Memory B cell (primary cell): ENCODE results near the gene ANKRD13A.

Experiments used
- ATAC-seq: fragments of 150-1000 bp; cut with Tn5 transposase; 2 replicates; pipeline ENCODE4 v1.10.0; 2021; ENCODE audit warnings: low read depth, mild to moderate bottlenecking, moderate library complexity
- DNase-seq, 2 donors: peaks; one replicate each; pipeline ENCODE4 v3.0.0; 2022; ENCODE audit warnings: low spot score in 2 of 2
- H3K27ac Mint-ChIP-seq: one replicate; pipeline ENCODE4 v1.8.0; 2022; ENCODE audit warnings: mild to moderate bottlenecking, moderate library complexity, mixed read lengths
- H3K27me3 Mint-ChIP-seq: one replicate; pipeline ENCODE4 v1.8.0; 2022; ENCODE audit warnings: mixed read lengths
- H3K36me3 Mint-ChIP-seq: one replicate; pipeline ENCODE4 v1.8.0; 2022; ENCODE audit warnings: mild to moderate bottlenecking, mixed read lengths
- H3K4me1 Mint-ChIP-seq: one replicate; pipeline ENCODE4 v1.8.0; 2022; ENCODE audit warnings: mixed read lengths
- H3K4me3 Mint-ChIP-seq: one replicate; pipeline ENCODE4 v1.8.0; 2022; ENCODE audit warnings: mild to moderate bottlenecking, moderate library complexity, mixed read lengths
- H3K9me3 Mint-ChIP-seq: one replicate; pipeline ENCODE4 v1.8.0; 2022; ENCODE audit warnings: mixed read lengths

Gene ANKRD13A

DNA sequence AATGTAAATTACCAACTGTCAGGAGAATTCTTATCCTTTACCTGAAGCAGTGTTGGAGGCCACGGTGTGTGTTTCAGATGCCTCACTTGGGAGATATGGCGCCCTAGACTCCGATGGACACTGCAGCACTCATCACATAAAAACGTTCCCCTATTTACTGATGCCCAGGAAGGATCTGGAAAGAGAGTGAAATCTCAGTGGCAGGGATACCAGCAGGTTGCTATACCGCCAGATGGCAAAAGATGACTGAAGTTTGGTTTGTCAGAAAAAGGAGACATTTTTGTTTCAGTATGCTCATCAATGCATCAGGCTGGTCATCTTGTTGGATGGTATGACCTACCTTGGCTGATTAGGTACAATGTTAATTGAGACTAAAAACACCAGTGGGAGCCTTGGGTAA lies 7.6 kb upstream of the ANKRD13A start:
- no peaks in the 10 kb centered on the region for H3K27me3 Mint-ChIP-seq
- H3K9me3 Mint-ChIP-seq = no peaks in the 10 kb centered on the region
- DNase-seq = no peak
- H3K4me3 Mint-ChIP-seq = no peak overlapping the region
- H3K4me1 Mint-ChIP-seq = peaks cover 19% of the 10 kb centered on the region
- no peak for ATAC-seq
- peak overlapping the region; percentile 63 for H3K27ac Mint-ChIP-seq
- peaks cover 13% of the 10 kb centered on the region for H3K36me3 Mint-ChIP-seq

DNA sequence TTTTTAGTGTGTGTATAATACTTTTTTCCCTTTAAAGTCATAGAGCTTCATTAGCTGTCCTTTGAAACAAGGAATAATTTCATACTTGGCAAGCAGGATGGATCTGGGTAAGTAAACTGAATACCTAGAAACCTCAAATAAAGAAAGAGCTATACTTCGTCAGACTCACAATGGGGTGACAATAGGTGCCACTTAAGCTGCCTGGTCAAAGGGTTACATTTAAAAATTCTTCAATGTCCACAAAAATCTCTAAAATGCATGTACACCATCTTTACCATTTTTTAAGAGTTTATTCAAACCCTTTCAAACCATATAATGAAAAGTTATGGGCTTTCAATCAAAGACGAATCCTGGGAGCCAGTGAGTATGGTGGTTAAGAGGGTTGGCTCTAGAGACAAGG lies 6.1 kb upstream of the ANKRD13A start:
- no peak overlapping the region for H3K4me3 Mint-ChIP-seq
- H3K9me3 Mint-ChIP-seq = no peaks in the 10 kb centered on the region
- peak overlapping the region; percentile 38 for H3K27ac Mint-ChIP-seq
- DNase-seq (no peak), ATAC-seq (no peak)
- H3K27me3 Mint-ChIP-seq = no peaks in the 10 kb centered on the region
- H3K36me3 Mint-ChIP-seq = peaks cover 8% of the 10 kb centered on the region
- peaks cover 27% of the 10 kb centered on the region for H3K4me1 Mint-ChIP-seq

DNA sequence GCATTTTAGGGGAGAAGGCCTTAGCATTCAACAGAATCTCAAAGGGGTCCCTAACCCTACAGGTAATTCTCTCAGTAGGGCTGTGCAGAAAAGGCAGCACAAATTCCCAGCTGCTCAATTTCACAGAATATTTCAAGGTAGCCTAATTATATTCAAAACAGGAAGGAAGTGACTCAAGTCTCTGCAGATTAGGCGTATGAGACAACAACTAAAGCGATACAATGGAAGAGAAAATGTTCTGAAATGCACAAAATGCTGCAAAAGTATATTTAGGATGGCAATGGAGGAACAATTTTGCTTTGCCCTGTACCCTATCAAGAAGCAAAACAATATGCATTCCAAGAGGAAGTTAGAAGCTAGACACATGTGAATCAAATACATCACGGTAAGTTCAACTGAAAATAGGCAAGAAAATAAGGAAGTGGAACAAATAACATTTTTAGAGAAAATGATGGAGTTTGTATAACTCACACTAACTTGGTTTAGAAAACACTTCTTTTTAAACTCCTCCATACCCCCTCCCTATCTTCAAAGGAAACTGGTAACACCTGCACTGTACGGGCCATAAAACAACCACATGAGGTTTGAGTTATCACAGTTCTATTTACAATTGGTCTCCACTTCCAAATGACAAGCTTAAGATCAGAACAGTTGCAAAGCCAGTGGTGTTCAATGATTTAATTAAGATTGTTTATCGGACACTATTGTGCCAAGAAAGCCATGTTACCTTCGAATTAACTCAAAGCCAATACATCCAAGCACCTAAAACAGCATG lies 4.6 kb upstream of the ANKRD13A start:
- peaks cover 4% of the 10 kb centered on the region for H3K36me3 Mint-ChIP-seq
- H3K4me3 Mint-ChIP-seq = peak overlapping the region; percentile 89
- no peaks in the 10 kb centered on the region for H3K27me3 Mint-ChIP-seq
- peaks cover 32% of the 10 kb centered on the region for H3K4me1 Mint-ChIP-seq
- H3K9me3 Mint-ChIP-seq = no peaks in the 10 kb centered on the region
- peak overlapping the region; percentile 90 for H3K27ac Mint-ChIP-seq
- DNase-seq = no peak
- ATAC-seq = peak; percentile 5

DNA sequence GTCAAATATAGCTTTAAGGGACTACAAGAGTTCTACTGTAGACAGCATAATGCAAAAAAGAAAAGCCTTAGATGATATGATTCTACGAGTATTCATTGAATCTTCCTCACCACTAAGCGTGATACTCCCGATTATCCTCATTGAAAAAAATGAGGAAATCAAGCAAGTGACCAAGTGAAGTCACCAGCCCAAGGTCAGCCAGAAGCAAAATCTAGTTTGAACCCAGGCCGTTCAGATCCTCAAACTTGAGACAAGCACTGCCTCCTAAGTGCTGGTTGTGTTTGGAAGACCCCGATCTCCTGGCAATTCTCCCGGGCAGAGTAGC lies 3.9 kb upstream of the ANKRD13A start:
- DNase-seq = no peak
- Mint-ChIP-seq H3K27me3 (no peaks in the 10 kb centered on the region), H3K36me3 (peaks cover 3% of the 10 kb centered on the region), H3K27ac (peak overlapping the region; percentile 90), H3K4me1 (peaks cover 32% of the 10 kb centered on the region), H3K4me3 (peak overlapping the region; percentile 89), H3K9me3 (no peaks in the 10 kb centered on the region)
- ATAC-seq = no peak

DNA sequence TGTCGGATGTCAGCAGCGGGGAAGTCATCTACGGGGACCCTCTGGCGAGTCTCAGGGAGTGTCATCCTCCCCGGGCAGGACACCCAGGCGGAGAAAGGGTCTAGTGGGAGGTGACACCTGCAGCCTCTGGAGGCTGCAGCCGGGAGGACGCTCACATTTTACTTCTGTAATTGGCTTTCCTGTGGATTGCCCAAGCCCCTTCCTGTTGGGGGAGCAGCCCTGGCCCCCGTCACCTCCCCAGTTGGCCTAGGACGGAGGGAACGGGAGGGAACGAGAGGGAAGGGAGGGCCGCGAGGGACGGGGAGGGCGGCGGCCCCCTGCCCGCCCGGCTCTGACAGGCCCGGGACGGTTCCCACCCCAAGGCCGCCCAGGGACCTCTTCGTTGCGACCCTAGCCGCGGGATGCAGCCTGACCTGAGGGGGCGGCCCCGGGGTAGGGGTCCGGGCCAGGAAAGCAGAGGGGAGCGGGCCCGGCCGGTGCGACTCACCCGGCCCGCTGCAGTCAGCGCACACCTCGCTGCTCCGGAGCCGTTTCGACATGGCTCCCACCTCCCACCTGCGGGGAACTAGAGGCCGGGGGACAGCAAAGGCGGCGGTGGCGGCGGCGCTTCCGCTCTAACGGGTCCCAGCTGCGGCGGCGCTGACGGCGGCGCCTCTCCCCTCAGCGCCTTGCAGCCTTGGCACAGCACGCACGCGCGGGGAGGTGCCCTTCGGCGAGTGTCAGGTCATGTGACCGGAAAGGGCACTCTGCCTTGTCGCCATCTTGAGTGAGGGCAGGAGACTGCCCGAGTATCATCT lies 3.3 kb upstream of the ANKRD13A start, which contains the start of gene GIT2:
TSS of gene GIT2 (minus strand) at position 683 of the 797 bp plus-strand sequence. CDS start at position 539, 144 bp downstream.
- H3K27me3 Mint-ChIP-seq = no peaks in the 10 kb centered on the region
- peak; percentile 85 to 87 for DNase-seq
- peak within 1 kb of the TSS; percentile 90 for H3K27ac Mint-ChIP-seq
- peaks cover 2% of the 10 kb centered on the region for H3K36me3 Mint-ChIP-seq
- peak within 1 kb of the TSS; percentile 89 for H3K4me3 Mint-ChIP-seq
- peak; percentile 69 for ATAC-seq
- peaks cover 32% of the 10 kb centered on the region for H3K4me1 Mint-ChIP-seq
- no peaks in the 10 kb centered on the region for H3K9me3 Mint-ChIP-seq

DNA sequence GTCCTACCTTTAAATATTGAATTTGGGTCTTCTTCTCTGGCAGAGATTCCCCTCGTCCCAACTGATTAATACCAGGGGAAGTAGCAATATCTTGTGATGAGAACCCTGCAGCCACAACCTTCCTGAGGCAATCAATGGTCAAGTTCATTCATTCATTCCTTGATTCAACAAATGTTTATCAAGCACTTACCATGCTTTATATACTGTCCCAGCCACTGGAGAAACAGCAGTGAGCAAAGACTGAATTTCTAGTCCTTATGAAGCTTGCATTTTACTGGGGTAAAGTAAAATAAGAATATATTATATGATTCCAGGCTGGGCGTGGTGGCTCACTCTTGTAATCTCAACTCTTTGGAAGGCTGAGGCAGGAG lies 2.8 kb upstream of the ANKRD13A start:
- Mint-ChIP-seq H3K4me1 (peaks cover 35% of the 10 kb centered on the region), H3K4me3 (peak overlapping the region; percentile 89), H3K27me3 (no peaks in the 10 kb centered on the region), H3K9me3 (no peaks in the 10 kb centered on the region), H3K27ac (peak overlapping the region; percentile 90), H3K36me3 (peaks cover 2% of the 10 kb centered on the region)
- DNase-seq (no peak), ATAC-seq (no peak)

DNA sequence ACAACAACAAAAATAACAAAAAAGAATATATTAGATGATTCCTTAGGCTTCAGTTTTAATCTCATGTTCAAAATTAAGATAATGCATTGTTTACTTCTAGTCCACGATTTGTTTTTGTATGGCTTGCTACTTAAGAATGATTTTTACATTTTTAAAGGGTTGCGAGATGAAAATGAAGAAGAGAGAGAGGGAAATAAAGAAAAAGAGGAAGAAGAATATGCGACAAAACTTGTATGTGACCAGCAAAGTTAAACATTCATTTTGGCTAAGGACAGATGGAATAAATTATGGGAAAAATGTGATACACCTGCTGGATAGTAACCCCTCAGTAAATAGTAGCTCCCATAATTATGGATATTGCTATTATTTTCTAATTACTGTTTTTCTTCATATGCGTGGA lies 1.8 kb upstream of the ANKRD13A start:
- Mint-ChIP-seq H3K4me1 (peaks cover 35% of the 10 kb centered on the region), H3K36me3 (peaks cover 2% of the 10 kb centered on the region), H3K4me3 (peak overlapping the region; percentile 41), H3K27ac (peak overlapping the region; percentile 21), H3K27me3 (no peaks in the 10 kb centered on the region), H3K9me3 (no peaks in the 10 kb centered on the region)
- DNase-seq = no peak
- no peak for ATAC-seq

DNA sequence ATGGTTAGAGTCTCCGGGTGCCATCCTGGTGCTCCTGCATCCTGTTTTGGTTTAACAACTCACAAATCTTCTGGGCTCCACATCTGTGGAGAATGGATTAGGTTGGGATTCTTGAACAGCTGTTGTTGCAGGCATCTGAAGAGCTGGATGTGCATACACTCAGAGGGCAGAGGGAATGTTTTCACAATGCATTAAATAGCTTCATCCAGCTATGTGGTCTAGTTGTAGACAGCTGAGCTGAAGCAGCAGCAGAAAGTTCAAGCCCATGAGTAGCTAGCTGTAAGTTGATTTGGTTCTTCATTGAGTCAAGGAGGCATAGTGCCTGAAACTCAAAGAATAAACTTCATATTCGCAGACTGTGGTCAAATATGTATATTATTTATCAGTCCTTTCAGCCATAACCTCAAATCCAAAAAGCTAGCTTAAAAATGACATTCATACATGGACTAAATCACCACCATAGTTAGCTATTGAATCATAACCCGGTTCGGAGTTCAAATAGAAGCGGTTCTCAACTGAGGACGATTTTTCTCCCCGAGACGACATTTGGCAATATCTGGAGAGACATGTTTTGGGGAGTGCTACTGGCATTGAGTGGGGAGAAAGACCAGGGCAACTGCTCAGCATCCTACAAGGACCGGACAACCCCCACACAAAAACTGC lies 858 bp upstream of the ANKRD13A start:
- Mint-ChIP-seq H3K27me3 (no peaks in the 10 kb centered on the region), H3K36me3 (peaks cover 5% of the 10 kb centered on the region), H3K27ac (peak overlapping the region; percentile 99), H3K4me1 (peaks cover 38% of the 10 kb centered on the region), H3K4me3 (peak overlapping the region; percentile 97), H3K9me3 (no peaks in the 10 kb centered on the region)
- DNase-seq = no peak
- ATAC-seq = no peak

DNA sequence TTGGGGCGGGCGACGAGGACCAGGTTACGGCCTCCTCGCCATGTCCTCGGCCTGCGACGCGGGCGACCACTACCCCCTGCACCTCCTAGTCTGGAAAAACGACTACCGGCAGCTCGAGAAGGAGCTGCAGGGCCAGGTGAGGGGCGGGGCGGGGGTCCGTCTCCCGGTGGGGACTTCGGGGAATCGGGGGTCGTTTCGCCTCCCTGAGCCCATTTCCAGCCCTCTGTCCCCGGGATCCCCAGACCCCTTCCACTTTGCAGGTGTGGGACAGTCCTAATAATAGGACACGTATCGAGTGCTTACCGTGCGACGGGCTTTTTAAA lies 380 bp downstream of the ANKRD13A start:
- H3K27me3 Mint-ChIP-seq = no peaks in the 10 kb centered on the region
- peaks cover 40% of the 10 kb centered on the region for H3K4me1 Mint-ChIP-seq
- peaks cover 7% of the 10 kb centered on the region for H3K36me3 Mint-ChIP-seq
- no peaks in the 10 kb centered on the region for H3K9me3 Mint-ChIP-seq
- ATAC-seq (no peak), DNase-seq (no peak)
- peak overlapping the region; percentile 100 for H3K4me3 Mint-ChIP-seq
- H3K27ac Mint-ChIP-seq = peak overlapping the region; percentile 99

DNA sequence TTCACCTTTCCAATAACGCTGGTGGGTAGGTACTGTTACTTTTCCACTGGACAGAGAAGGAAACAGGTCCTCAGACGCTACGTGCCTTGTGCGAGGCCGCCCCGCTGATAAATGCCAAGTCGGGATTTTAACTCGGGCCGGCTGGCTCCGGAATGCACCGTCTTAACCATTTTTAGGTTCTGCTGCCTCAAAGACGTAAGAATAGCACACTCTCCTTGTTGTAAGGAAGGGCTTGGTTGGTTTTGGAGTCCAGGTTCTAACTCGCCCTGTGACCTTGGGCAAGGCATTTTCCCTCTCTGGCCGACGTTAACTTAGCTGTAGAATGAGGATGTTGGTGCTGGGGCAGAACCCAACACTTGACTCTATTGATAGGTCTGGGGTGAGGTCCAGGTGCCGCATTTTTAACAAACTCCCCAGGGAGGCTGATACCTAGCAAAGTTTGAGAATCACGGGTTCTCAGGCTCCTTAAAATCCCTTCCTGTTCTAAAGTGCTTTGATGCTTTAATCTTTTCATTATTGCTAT lies 814 bp downstream of the ANKRD13A start:
- Mint-ChIP-seq H3K36me3 (peaks cover 7% of the 10 kb centered on the region), H3K4me1 (peaks cover 39% of the 10 kb centered on the region), H3K4me3 (peak overlapping the region; percentile 100), H3K27me3 (no peaks in the 10 kb centered on the region), H3K27ac (peak overlapping the region; percentile 99), H3K9me3 (no peaks in the 10 kb centered on the region)
- peak; percentile 18 for ATAC-seq
- DNase-seq = peak in 1 of 2 donors; percentile 43

DNA sequence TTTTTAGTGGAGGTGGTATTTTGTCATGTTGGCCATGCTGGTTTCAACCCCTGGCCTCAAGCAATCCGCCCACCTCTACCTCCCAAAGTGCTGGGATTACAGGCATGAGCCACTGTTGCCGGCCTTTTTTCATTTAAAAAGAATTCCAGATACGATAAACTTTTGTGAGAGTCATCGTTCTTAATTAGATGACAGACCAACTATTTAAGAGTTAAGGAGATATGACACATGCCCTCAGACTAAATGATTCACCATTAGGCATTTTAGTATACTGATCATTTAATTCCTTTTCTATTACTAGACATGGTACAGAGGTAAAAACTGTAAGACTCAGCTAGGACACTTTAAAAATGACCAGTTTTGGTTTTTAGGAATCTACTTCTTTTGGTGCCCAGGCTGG lies 2.4 kb downstream of the ANKRD13A start:
- Mint-ChIP-seq H3K27ac (peak overlapping the region; percentile 99), H3K36me3 (peaks cover 13% of the 10 kb centered on the region), H3K9me3 (no peaks in the 10 kb centered on the region), H3K4me3 (peak overlapping the region; percentile 100), H3K4me1 (peaks cover 44% of the 10 kb centered on the region), H3K27me3 (no peaks in the 10 kb centered on the region)
- no peak for DNase-seq
- ATAC-seq = no peak

DNA sequence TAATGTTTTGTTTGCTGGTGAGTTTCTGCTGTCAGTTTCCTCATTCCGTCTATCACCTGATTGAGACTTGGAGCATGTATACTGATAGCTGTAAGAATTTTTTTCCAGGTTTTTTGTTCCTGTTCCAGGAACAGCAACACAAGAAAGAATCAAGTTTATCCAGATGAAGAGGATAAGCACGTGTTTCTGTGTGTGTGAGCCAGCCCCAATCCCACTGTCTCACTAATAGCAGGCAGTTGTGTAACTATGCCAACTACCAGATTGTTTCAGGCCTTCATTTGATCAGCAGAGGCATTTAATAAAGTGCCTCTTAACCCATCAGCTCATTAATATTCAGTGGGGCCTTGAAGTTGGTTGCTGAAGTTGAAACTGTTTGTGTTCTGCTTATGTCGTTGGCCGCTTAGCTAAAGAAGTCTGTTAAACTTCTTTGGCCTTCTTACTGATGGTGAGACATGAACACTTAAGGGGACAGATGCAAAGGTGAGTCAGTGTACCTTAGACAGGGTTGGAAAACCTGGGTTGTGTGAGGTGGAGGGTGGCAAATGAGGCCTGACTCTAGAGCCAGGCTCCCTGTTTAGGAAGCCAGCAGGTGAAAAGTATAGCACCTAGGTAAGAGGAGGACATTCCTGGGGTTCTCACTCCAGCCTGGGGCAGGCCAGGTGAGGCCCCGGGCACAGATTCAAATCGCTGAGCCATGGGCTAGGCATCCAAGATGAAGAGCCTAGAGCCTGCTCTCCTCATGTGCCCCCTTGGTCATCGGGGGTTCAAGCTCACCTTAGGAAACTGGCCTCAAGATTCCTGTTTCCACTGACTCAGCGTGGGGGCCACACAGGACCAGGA lies 3.7 kb downstream of the ANKRD13A start:
- ATAC-seq (no peak), DNase-seq (no peak)
- H3K9me3 Mint-ChIP-seq = no peaks in the 10 kb centered on the region
- peaks cover 14% of the 10 kb centered on the region for H3K36me3 Mint-ChIP-seq
- peaks cover 42% of the 10 kb centered on the region for H3K4me1 Mint-ChIP-seq
- H3K27me3 Mint-ChIP-seq = no peaks in the 10 kb centered on the region
- peak overlapping the region; percentile 75 for H3K4me3 Mint-ChIP-seq
- peak overlapping the region; percentile 98 for H3K27ac Mint-ChIP-seq

DNA sequence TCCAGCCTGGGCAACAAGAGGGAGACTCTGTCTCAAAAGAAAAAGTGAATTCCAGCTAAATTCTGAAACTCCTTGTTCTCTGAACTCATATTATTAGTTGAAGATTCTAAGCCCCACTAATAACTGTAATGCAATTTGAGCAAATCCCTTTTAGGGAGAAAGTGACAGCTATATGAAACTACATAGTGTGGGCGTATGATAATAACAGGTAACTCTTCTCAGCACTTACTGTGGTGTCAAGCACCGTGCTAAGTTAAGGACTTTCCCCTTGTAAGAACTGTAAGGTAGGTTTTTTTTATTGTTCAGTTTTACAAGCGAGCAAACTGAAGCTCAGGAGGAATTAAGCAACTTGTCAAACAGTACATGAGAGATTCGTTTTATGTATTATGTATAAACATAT lies 5.4 kb downstream of the ANKRD13A start:
- Mint-ChIP-seq H3K9me3 (no peaks in the 10 kb centered on the region), H3K4me1 (peaks cover 43% of the 10 kb centered on the region), H3K27me3 (no peaks in the 10 kb centered on the region), H3K4me3 (peak overlapping the region; percentile 41), H3K36me3 (peaks cover 19% of the 10 kb centered on the region), H3K27ac (peak overlapping the region; percentile 98)
- ATAC-seq (peak; percentile 55), DNase-seq (no peak)
